Body of pancreas (tissue), 4 donors: ENCODE measurements around the gene ZNF774. TPM values are rescaled to one million over a fixed set of nuclear protein-coding genes. Genes with fewer than 3 reads are reported as not detected.
"Not testable (repeated sequence)": the region's sequence is repeated elsewhere in the genome, so short reads cannot be mapped to it uniquely, and the experiment has no call there.

Source experiments
- ATAC-seq: fragments of 150-250 bp; one replicate; pipeline ENCODE4 v1.9.1; 2016
- DNase-seq, 4 donors: peaks; one replicate each; pipeline ENCODE4 v3.0.0-alpha.2; 2019
- H3K27ac ChIP-seq, 4 donors: fragments of 200-600 bp; sonication (generic); 1 replicate in 3 of 4; 2 replicates in 1 of 4; pipeline versions ENCODE4 v1.5.1 to v1.6.1; 2016 to 2019; ENCODE audit warnings: mild to moderate bottlenecking in 1 of 4, mixed read lengths in 1 of 4, moderate library complexity in 1 of 4
- H3K27me3 ChIP-seq, 2 donors: fragments of 200-600 bp; sonication (generic); one replicate each; pipeline ENCODE4 v1.6.0; 2016; ENCODE audit warnings: mild to moderate bottlenecking in 1 of 2
- H3K36me3 ChIP-seq, 2 donors: fragments of 200-600 bp; sonication (generic); replicated peaks in 1 of 2; 2 replicates each; pipeline ENCODE4 v1.5.1; 2016; ENCODE audit warnings: low read depth in 2 of 2; ENCODE audit not compliant: insufficient read depth in 1 of 2
- H3K4me1 ChIP-seq: fragments of 200-600 bp; sonication (generic); one replicate; pipeline ENCODE4 v1.6.0; 2016
- H3K4me3 ChIP-seq, 2 donors: fragments of 200-600 bp; sonication (generic); 1 replicate in 1 of 2; 2 replicates in 1 of 2; pipeline ENCODE4 v1.5.1; 2016 to 2019
- H3K9me3 ChIP-seq, 3 donors: fragments of 200-600 bp; sonication (generic); 1 replicate in 2 of 3; 2 replicates in 1 of 3; pipeline ENCODE4 v1.5.1; 2016
- POLR2A ChIP-seq, 3 donors: fragments of 450-650 bp; IDR thresholded peaks; one replicate each; pipeline ENCODE4 v1.6.1; 2016; ENCODE audit warnings: antibody characterized with exemption in 3 of 3, mild to moderate bottlenecking in 2 of 3
- WGBS, 2 donors: methylation state at CpG; one replicate each; pipeline ENCODE4 v1.1.5; 2017; 5-methylcytosine and 5-hydroxymethylcytosine counted together
- intact Hi-C: fragments of 100-400 bp; cut with DNase I; formaldehyde crosslinking; loops from one replicate; pipeline ENCODE4 v1.15.1; 2023
- total RNA-seq, 2 donors: library from RNA; depleted of rRNA; stranded (reverse); fragments of >200 nt; gene quantifications; one replicate each; pipeline ENCODE4 v1.1.0, GENCODE V29; 2016
- TF ChIP-seq, protein P1 (sequence below), 7 experiments: fragments of 450-650 bp in 4 of 7; fragments of 200-600 bp in 3 of 7; sonication (generic) in 3 of 7; IDR thresholded peaks; one replicate each; pipeline ENCODE4 v1.5.1; 2016 to 2019; ENCODE audit warnings: antibody characterized with exemption in 7 of 7

The ZNF774 gene
- total RNA-seq, 2 donors from 2014 or later, result 5.7 to 9.6 TPM

DNA sequence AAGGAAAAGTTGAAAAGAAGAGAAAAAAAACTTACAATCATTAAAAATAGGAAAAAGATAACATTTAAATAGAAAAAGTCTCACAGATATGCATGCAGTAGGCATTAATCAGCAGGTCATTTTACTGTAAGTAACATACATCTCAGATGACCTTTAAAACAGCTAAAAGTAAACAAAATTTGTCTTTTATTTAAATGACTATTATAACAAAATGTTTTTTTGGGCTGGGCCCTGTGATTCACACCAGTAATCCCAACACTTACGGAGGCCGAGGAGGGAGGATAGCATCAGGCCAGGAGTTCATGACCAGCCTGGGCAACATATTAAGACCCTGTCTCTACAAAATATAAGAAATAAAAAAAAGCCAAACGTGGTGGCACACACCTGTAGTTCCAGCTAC lies 50.7 kb downstream of the ZNF774 start:
- no peak for ATAC-seq
- no peaks in the 10 kb centered on the region for H3K36me3 ChIP-seq
- no peak for TF ChIP-seq POLR2A (IDR thresholded peaks at IDR 0.05)
- TF ChIP-seq, protein P1, sequence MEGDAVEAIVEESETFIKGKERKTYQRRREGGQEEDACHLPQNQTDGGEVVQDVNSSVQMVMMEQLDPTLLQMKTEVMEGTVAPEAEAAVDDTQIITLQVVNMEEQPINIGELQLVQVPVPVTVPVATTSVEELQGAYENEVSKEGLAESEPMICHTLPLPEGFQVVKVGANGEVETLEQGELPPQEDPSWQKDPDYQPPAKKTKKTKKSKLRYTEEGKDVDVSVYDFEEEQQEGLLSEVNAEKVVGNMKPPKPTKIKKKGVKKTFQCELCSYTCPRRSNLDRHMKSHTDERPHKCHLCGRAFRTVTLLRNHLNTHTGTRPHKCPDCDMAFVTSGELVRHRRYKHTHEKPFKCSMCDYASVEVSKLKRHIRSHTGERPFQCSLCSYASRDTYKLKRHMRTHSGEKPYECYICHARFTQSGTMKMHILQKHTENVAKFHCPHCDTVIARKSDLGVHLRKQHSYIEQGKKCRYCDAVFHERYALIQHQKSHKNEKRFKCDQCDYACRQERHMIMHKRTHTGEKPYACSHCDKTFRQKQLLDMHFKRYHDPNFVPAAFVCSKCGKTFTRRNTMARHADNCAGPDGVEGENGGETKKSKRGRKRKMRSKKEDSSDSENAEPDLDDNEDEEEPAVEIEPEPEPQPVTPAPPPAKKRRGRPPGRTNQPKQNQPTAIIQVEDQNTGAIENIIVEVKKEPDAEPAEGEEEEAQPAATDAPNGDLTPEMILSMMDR (IDR thresholded peaks at IDR 0.05), result no peak
- peaks cover 50% of the 10 kb centered on the region for H3K4me1 ChIP-seq
- no peak for DNase-seq
- H3K27me3 ChIP-seq, result no peaks in the 10 kb centered on the region
- no peaks in the 10 kb centered on the region for H3K9me3 ChIP-seq
- H3K4me3 ChIP-seq, result no peak overlapping the region
- 83 to 86% methylated on average over 3 of the region's 3 CpGs for WGBS, 2 donors
- intact Hi-C loops, result no loop called here
- H3K27ac ChIP-seq, result peak overlapping the region in 3 of 4 donors; percentile 83 to 94 (median 84)

DNA sequence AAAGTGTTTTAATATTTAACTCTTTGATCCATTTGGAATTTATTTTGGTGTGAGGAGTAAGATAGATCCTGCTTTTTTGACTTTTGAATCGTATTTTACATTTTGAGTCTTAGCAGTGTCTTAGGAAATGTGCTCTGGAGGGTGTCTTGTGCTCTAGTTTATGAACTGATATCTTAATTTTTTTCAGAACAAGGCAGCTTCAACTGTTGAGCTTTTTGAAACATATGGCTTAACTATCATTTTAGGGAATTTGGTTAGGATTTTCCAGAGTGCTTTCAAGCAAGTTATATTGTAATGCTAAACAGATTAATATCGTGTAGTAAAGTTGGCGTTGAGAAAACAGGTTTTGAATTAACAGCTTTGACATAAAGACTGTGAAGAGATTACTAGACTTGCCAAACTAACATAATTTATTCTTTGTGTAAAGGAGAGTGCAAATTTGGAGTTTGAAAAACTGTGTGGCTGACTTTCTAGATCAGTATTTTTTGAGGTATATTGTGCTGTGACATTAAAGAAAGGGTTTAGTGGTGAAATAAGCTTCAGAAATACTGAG lies 53.0 kb downstream of the ZNF774 start:
- H3K9me3 ChIP-seq, result no peaks in the 10 kb centered on the region
- no peaks in the 10 kb centered on the region for H3K36me3 ChIP-seq
- no peaks in the 10 kb centered on the region for H3K27me3 ChIP-seq
- no peak for DNase-seq
- TF ChIP-seq, protein P1 (IDR thresholded peaks at IDR 0.05), result no peak
- TF ChIP-seq POLR2A (IDR thresholded peaks at IDR 0.05), result no peak
- 42 to 53% methylated on average over 3 of the region's 3 CpGs for WGBS, 2 donors
- intact Hi-C loops, result no loop called here
- no peak for ATAC-seq
- peak overlapping the region in 3 of 4 donors; percentile 8 to 29 (median 14) for H3K27ac ChIP-seq
- peaks cover 44% of the 10 kb centered on the region for H3K4me1 ChIP-seq
- H3K4me3 ChIP-seq, result no peak overlapping the region

DNA sequence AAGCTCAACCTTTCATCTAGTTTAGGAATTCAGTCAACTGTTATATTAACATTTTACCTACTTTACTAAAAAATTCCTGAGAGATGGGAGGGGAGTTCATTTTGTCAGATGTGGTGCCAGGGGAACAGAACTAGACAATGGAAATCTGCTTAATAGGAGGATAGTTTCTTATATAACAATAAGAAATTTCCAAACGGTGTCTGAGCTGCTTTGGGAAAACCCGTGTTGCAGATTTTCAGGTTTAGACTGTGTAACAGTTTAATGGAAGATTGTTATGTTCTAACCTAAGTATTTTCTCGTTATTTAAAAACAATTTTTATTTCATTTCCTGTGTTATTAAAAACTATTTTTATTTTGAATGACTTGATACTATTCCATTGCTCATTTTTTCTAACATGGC lies 55.3 kb downstream of the ZNF774 start:
- 57 to 72% methylated on average over 3 of the region's 3 CpGs for WGBS, 2 donors
- peak overlapping the region in 1 of 4 donors; percentile 5 for H3K27ac ChIP-seq

DNA sequence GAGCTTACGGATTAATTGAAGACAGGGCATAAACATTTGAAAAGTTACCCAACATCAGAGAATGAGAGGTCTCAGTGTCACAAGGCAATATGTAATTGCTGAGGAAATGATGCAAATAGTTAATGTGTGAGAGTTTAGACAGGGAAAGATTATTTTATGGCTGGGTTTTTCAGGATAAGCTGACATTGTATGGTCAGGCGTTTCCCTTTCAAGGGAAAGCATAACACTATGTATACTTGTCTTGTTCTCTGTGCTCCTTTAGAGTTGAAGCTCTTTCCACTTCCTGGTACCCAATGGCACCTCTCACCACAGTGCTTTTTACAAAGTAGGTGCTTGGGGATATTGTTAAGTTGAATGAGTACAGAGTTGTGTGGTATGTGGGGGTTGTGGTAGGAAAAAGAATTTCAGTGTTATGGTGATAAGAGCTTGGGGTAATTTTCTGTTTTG lies 55.8 kb downstream of the ZNF774 start:
- ATAC-seq, result no peak
- DNase-seq, result no peak
- 61 to 62% methylated on average over 2 of the region's 2 CpGs for WGBS, 2 donors
- H3K4me3 ChIP-seq, result no peak overlapping the region
- no peaks in the 10 kb centered on the region for H3K36me3 ChIP-seq
- no peaks in the 10 kb centered on the region for H3K27me3 ChIP-seq
- H3K4me1 ChIP-seq, result peaks cover 40% of the 10 kb centered on the region
- intact Hi-C loops, result no loop called here
- H3K27ac ChIP-seq, result peak overlapping the region in 1 of 4 donors; percentile 5
- no peaks in the 10 kb centered on the region for H3K9me3 ChIP-seq
- TF ChIP-seq POLR2A (IDR thresholded peaks at IDR 0.05), result no peak
- TF ChIP-seq, protein P1 (IDR thresholded peaks at IDR 0.05), result no peak

More for the DNA sequence above, 55.3 kb downstream of the ZNF774 start:
- no peaks in the 10 kb centered on the region for H3K36me3 ChIP-seq
- H3K4me1 ChIP-seq, result peaks cover 40% of the 10 kb centered on the region
- ATAC-seq, result no peak
- no peaks in the 10 kb centered on the region for H3K27me3 ChIP-seq
- no peak for DNase-seq
- TF ChIP-seq POLR2A (IDR thresholded peaks at IDR 0.05), result no peak
- TF ChIP-seq, protein P1 (IDR thresholded peaks at IDR 0.05), result no peak
- intact Hi-C loops, result no loop called here
- H3K4me3 ChIP-seq, result no peak overlapping the region
- H3K9me3 ChIP-seq, result no peaks in the 10 kb centered on the region

DNA sequence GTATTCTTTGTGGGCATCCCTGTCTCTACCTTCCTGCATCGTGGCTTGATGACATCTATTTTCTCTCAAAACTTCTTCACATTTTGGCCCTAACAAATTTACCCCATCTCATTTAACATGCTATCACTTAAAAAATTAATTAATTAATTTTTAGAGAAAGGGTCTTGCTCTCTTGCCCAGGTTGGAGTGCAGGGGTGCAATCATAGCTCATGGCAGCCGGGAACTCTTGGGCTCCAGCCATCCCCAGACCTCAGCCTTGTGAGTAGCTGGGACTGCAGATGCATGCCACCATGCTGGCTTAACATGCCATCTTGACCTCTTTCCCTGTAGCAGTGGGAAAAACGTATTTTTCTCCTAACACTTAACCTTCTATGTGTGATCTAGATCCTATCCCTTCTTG lies 56.6 kb downstream of the ZNF774 start:
- DNase-seq (no peak), ATAC-seq (no peak)
- 89 to 95% methylated on average over 3 of the region's 3 CpGs for WGBS, 2 donors
- no peak overlapping the region for H3K4me3 ChIP-seq
- intact Hi-C loops, result no loop called here
- no peak for TF ChIP-seq POLR2A (IDR thresholded peaks at IDR 0.05)
- TF ChIP-seq, protein P1 (IDR thresholded peaks at IDR 0.05), result no peak
- H3K9me3 ChIP-seq, result no peaks in the 10 kb centered on the region
- no peaks in the 10 kb centered on the region for H3K27me3 ChIP-seq
- H3K4me1 ChIP-seq, result peaks cover 45% of the 10 kb centered on the region
- H3K27ac ChIP-seq, result no peak overlapping the region
- H3K36me3 ChIP-seq, result no peaks in the 10 kb centered on the region

DNA sequence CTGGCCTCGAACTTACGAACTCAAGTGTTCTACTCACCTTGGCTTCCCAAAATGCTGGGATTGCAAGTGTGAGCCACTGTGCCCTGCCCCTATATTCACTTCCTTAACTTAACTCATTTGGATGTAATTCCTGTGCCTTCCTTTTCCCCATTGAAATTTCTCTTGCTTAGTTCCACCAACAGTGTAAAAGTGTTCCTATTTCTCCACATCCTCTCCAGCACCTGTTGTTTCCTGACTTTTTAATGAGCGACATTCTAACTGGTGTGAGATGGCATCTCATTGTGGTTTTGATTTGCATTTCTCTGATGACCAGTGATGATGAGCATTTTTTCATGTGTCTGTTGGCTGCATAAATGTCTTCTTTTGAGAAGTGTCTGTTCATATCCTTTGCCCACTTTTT lies 57.5 kb downstream of the ZNF774 start:
- H3K27ac ChIP-seq, DNase-seq, ATAC-seq, intact Hi-C loops, H3K9me3 ChIP-seq, H3K27me3 ChIP-seq, H3K4me3 ChIP-seq, H3K36me3 ChIP-seq: not testable (repeated sequence)
- 93 to 98% methylated on average over 3 of the region's 3 CpGs for WGBS, 2 donors
- H3K4me1 ChIP-seq, result peaks cover 50% of the 10 kb centered on the region

DNA sequence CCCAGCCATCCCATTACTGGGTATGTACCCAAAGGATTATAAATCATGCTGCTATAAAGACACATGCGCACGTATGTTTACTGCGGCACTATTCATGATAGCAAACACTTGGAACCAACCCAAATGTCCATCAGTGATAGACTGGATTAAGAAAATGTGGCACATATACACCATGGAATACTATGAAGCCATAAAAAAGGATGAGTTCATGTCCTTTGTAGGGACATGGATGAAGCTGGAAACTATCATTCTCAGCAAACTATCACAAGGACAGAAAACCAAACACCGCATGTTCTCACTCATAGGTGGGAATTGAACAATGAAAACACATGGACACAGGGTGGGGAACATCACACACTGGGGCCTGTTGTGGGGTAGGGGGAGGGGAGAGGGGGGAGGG lies 58.2 kb downstream of the ZNF774 start:
- WGBS, 2 donors, result 95 to 98% methylated on average over 4 of the region's 4 CpGs
- H3K4me3 ChIP-seq, H3K9me3 ChIP-seq, H3K27me3 ChIP-seq, H3K27ac ChIP-seq, DNase-seq, intact Hi-C loops, H3K36me3 ChIP-seq, ATAC-seq: not testable (repeated sequence)
- H3K4me1 ChIP-seq, result peaks cover 48% of the 10 kb centered on the region
